ENCODE results near the gene NDUFB2. TPM values are rescaled to one million over a fixed set of nuclear protein-coding genes. Genes with fewer than 3 reads are reported as not detected.

The NDUFB2 gene
- total and polyA plus RNA-seq, 9 of the 15 experiments (the other 6 are each of a cell fraction or from before 2014, with no cell fraction given), result 220 to 2,075 (median 320) TPM

- TF ChIP-seq ZBTB5 (IDR thresholded peaks at IDR 0.05) (no peak), GABPB1 (CRISPR knock-in tag; IDR thresholded peaks at IDR 0.05) (0 out of 2 replicates have a peak, but pooled peaks have one; percentile 26), SFPQ (IDR thresholded peaks at IDR 0.05; ENCODE audit: low read depth, low read length) (no peak), RBM39 (optimal IDR thresholded peaks at IDR 0.05; ENCODE audit: low read depth, low read length) (no peak), SIN3A (IDR thresholded peaks at IDR 0.05; ENCODE audit: borderline replicate concordance in 2 of 2, control insufficient read depth in 1 of 2, low read depth in 2 of 2, low read length in 2 of 2) (no peak), TEAD4 (IDR thresholded peaks at IDR 0.05; ENCODE audit: low read length) (no peak), TEAD4 (CRISPR knock-in tag; IDR thresholded peaks at IDR 0.05; ENCODE audit: borderline replicate concordance) (no peak)
- Histone ChIP-seq H3K27ac (ENCODE audit: extremely low read depth, low read depth, low read length) (no peak overlapping the region), H3K4me1 (replicated peaks in 1 of 2; ENCODE audit: control insufficient read depth in 2 of 2, insufficient read depth in 2 of 2, low read length in 2 of 2) (no peaks in the 10 kb centered on the region), H3K9ac (ENCODE audit: insufficient read depth in 1 of 2, low read depth in 2 of 2, low read length in 2 of 2) (no peak overlapping the region), H3K79me2 (ENCODE audit: control insufficient read depth, insufficient read depth, low read length) (no peaks in the 10 kb centered on the region), H3K4me2 (ENCODE audit: insufficient read depth, low read length) (no peak overlapping the region), H2AFZ (ENCODE audit: low read depth, low read length) (no peak overlapping the region), H3K9me3 (replicated peaks; ENCODE audit: control insufficient read depth, insufficient read depth, low read depth, low read length) (0 out of 2 replicates have a peak, but pooled peaks cover 4% of the 10 kb centered on the region), H3K27me3 (ENCODE audit: control insufficient read depth in 2 of 2, insufficient read depth in 2 of 2, low read length in 2 of 2) (no peaks in the 10 kb centered on the region), H3K9me1 (ENCODE audit: control insufficient read depth, insufficient read depth, low read length) (no peaks in the 10 kb centered on the region), H3K4me3 (no peak overlapping the region), H3K36me3 (ENCODE audit: control insufficient read depth, insufficient read depth, low read length) (no peaks in the 10 kb centered on the region), H4K20me1 (replicated peaks; ENCODE audit: control insufficient read depth, insufficient read depth, low read length) (no peaks in the 10 kb centered on the region)
- POLR2A ChIA-PET, result interaction anchor here (0.6 kb wide), 1 partner anchor 934 kb away, joined by 3 read pairs; no protein-coding TSS in a partner anchor
- no peak for DNase-seq (ENCODE audit: extremely low read depth in 1 of 4, low spot score in 3 of 4)
- no peak for ATAC-seq
- no TSS peak for BruUV-seq (replicated peaks)
- intact Hi-C loops (cut with micrococcal nuclease) (no loop called here), in situ Hi-C loops (cut with MboI) (no loop called here)
- CTCF ChIA-PET (ENCODE audit: low intra/inter-chr PET ratio), result no interaction called here
- WGBS (ENCODE audit: insufficient coverage, low coverage, missing lambda C conversion rate), result 81% methylated on average over 10 of the region's 10 CpGs
- no peak for FAIRE-seq
Observed at GRCh38 chr7:140714331-140715040, 18.0 kb downstream of the NDUFB2 start.

All from K562 (cell line).